ENCODE data around the gene WIPI1. TPM values are rescaled to one million over a fixed set of nuclear protein-coding genes. Genes with fewer than 3 reads are reported as not detected.

WIPI1 gene
- total RNA-seq, 1 donor from 2014 or later, result 14.1 TPM

DNA sequence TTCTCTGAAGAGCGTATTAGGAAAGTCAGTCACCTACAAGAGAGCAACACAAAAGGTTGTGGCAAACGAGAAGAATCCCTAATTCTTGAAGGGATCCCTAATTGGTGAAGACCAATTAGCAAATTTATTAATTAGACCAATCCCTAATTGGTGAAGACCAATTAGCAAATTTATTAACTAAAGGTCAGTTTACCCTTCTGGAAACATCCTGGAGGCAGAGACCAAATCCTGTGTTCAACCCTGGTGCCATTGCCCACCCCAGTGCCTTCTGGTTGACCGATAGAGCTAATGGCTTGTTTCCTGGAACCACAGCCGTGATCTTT lies 74.2 kb downstream of the WIPI1 start:
- TF ChIP-seq, protein P1, sequence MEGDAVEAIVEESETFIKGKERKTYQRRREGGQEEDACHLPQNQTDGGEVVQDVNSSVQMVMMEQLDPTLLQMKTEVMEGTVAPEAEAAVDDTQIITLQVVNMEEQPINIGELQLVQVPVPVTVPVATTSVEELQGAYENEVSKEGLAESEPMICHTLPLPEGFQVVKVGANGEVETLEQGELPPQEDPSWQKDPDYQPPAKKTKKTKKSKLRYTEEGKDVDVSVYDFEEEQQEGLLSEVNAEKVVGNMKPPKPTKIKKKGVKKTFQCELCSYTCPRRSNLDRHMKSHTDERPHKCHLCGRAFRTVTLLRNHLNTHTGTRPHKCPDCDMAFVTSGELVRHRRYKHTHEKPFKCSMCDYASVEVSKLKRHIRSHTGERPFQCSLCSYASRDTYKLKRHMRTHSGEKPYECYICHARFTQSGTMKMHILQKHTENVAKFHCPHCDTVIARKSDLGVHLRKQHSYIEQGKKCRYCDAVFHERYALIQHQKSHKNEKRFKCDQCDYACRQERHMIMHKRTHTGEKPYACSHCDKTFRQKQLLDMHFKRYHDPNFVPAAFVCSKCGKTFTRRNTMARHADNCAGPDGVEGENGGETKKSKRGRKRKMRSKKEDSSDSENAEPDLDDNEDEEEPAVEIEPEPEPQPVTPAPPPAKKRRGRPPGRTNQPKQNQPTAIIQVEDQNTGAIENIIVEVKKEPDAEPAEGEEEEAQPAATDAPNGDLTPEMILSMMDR (conservative IDR thresholded peaks at IDR 0.05), result no peak
- Mint-ChIP-seq H3K27me3 (ENCODE audit: low read depth) (no peaks in the 10 kb centered on the region), H3K4me3 (no peak overlapping the region), H3K27ac (ENCODE audit: unreplicated experiment) (no peak overlapping the region), H3K36me3 (ENCODE audit: low read depth) (no peaks in the 10 kb centered on the region), H3K4me1 (peaks cover 36% of the 10 kb centered on the region), H3K9me3 (peaks cover 2% of the 10 kb centered on the region)
- DNase-seq (ENCODE audit: low read depth, low spot score), result no peak

DNA sequence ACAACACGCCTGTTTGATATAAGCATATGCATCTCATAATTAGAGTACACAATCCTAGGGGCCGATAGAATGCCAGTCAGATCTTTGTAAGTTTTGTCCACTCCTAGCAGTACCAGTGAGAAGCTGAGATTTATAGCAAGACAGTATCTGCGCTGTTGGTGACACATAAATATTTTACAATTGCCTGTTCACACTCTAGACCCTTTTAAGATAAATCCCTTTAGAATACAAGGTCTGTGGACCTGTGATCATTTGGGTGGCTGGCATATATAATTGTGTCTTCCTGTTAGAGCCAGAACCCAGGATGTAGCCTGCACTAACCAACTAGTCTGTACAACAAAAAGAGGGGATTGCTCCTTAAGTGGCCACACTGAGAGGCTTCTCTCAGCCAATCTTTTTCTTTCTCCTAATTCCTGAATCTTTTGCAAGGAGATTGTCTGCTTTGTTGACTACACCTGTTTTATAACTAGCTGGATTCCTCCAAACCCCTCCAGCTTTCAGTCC lies 74.7 kb downstream of the WIPI1 start:
- no peaks in the 10 kb centered on the region for H3K27me3 Mint-ChIP-seq (ENCODE audit: low read depth)
- TF ChIP-seq, protein P1 (conservative IDR thresholded peaks at IDR 0.05), result no peak
- H3K27ac Mint-ChIP-seq (ENCODE audit: unreplicated experiment), result no peak overlapping the region
- DNase-seq (ENCODE audit: low read depth, low spot score), result no peak
- no peak overlapping the region for H3K4me3 Mint-ChIP-seq
- H3K36me3 Mint-ChIP-seq (ENCODE audit: low read depth), result no peaks in the 10 kb centered on the region
- peaks cover 2% of the 10 kb centered on the region for H3K9me3 Mint-ChIP-seq
- H3K4me1 Mint-ChIP-seq, result peaks cover 36% of the 10 kb centered on the region

DNA sequence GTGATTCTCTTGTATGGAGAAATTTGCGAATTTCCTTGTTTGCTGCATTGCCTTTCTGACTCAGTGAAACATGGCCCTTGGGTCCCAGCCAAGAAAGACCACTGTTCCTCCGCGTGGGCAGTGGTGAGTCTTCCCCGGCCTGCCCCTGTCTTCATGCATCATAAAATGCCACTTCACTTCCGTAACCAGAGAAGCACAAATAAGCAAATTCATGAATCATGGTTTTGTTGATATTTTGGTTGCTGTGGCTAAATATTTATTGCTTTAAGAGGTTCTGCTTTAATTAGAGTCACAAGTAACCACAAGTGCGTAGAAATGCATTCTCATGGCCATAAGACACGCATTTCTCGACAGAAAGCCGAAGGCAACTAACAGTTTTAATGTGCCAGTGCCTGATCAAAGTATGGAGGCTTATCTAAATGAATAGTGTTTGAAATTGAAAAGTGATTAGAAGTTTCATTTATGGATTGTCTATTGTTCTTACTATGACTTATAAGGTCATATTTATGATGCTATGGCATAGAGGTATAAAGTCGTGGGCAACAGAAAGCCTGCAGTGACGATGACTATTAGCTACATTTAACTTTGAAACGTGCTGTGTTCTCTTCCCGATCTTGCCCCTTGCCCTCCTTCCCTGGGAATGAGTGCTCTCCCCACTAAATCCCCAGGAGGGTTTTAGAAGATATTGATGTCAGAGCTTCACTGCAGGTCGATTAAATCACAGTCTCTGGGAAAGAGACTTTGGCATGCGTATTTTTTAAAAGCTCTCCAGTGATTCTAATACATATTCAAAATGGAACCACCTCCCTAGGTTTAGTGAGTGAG lies 76.0 kb downstream of the WIPI1 start:
- TF ChIP-seq, protein P1 (conservative IDR thresholded peaks at IDR 0.05), result no peak
- peaks cover 37% of the 10 kb centered on the region for H3K4me1 Mint-ChIP-seq
- H3K27ac Mint-ChIP-seq (ENCODE audit: unreplicated experiment), result no peak overlapping the region
- no peaks in the 10 kb centered on the region for H3K27me3 Mint-ChIP-seq (ENCODE audit: low read depth)
- no peaks in the 10 kb centered on the region for H3K36me3 Mint-ChIP-seq (ENCODE audit: low read depth)
- H3K9me3 Mint-ChIP-seq, result peaks cover 2% of the 10 kb centered on the region
- no peak overlapping the region for H3K4me3 Mint-ChIP-seq
- DNase-seq (ENCODE audit: low read depth, low spot score), result no peak

DNA sequence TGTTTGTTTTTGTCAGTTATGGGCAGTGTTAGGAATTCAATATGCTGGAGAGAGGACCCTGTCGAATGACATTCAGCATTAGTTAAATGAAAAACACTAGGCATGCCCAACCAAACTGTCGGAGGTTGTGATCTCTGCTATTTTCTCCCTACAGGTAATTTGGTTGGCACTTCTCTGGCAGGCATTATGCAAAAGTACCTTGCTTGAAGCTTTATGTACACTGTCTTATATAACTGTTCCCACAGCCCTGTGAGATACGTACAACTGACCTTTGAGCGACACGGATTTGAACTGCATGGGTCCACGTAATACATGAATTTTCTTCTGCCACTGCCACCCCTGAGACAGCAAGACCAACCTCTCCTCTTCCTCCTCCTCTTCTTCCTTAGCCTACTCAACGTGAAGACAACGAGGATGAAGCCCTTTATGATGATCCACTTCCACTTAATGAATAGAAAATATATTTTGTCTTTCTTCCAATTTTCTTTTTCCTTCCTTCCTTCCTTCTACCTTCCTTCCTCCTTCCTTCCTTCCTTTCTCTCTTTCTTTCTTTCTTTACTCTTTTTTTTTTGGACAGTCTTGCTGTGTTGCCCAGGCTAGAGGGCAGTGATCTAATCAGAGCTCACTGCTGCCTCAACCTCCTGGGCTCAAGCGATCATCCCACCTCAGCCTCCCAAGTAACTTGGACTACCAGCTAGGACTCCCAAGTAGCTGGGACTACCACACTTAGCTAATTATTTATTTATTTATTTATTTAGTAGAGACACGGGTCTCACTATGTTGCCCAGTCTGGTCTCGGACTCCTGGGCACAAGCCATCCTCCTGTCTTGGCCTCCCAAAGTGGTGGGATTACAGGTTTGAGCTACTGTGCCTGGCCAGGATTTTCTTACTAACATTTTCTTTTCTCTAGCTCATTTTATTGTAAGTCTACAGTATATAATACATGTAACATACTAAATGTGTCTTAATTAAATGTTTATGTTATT lies 77.3 kb downstream of the WIPI1 start:
- Mint-ChIP-seq H3K9me3 (peaks cover 2% of the 10 kb centered on the region), H3K36me3 (ENCODE audit: low read depth) (no peaks in the 10 kb centered on the region), H3K4me1 (peaks cover 37% of the 10 kb centered on the region), H3K4me3 (no peak overlapping the region), H3K27me3 (ENCODE audit: low read depth) (no peaks in the 10 kb centered on the region), H3K27ac (ENCODE audit: unreplicated experiment) (no peak overlapping the region)
- TF ChIP-seq, protein P1 (conservative IDR thresholded peaks at IDR 0.05), result no peak
- no peak for DNase-seq (ENCODE audit: low read depth, low spot score)

DNA sequence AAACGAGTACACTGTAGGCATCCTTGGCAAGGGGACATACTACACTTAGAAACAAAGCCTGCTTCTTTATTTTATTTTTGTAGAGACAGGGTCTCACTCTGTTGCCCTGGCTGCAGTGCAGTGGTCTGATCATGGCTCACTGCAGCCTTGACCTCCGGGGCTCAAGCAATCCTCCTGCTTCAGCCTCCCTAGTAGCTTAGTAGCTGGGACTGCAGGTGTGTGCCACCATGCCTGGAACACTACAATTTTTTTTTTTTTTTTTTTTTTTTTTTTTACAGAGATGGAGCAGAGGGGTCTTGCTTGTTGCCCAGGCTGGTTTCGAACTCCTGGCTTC lies 78.2 kb downstream of the WIPI1 start:
- Mint-ChIP-seq H3K4me1 (peaks cover 33% of the 10 kb centered on the region), H3K9me3 (peaks cover under 1% of the 10 kb centered on the region), H3K27me3 (ENCODE audit: low read depth) (no peaks in the 10 kb centered on the region), H3K27ac (ENCODE audit: unreplicated experiment) (no peak overlapping the region), H3K4me3 (no peak overlapping the region), H3K36me3 (ENCODE audit: low read depth) (no peaks in the 10 kb centered on the region)
- DNase-seq (ENCODE audit: low read depth, low spot score), result no peak
- TF ChIP-seq, protein P1 (conservative IDR thresholded peaks at IDR 0.05), result no peak

Measured in neural crest cell (in vitro differentiated cells).